ENCODE results near the gene LTBP1. TPM values are rescaled to one million over a fixed set of nuclear protein-coding genes. Genes with fewer than 3 reads are reported as not detected.
"Not testable (repeated sequence)": the region's sequence is repeated elsewhere in the genome, so short reads cannot be mapped to it uniquely, and the experiment has no call there.

The LTBP1 gene
- total RNA-seq, 2 experiments from 2014 or later: 0.18 TPM; not detected in 1

DNA sequence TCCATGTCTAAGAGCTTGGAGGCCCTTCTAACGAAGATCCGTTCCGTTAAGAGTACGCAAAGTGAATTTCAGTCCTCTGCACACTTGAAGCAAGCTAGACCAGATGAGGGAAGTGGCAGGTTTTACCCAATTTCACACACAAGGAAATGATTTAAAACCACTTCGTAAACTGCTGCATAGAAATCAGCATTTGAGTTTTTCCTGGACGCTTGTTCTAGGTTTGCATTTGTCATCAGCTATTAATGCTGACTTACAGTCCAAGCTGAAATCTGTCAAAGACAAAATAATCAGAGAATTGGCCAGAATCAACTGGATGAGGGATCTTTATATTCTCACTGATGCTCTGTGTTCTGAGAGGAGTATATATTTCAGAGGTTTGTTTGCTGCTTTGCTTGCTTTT lies 412.1 kb downstream of the LTBP1 start:
- DNase-seq (no peak), ATAC-seq (no peak)
- TF ChIP-seq CTCF (IDR thresholded peaks at IDR 0.05): no peak
- intact Hi-C loops (cut with micrococcal nuclease): no loop called here
- Mint-ChIP-seq H3K27ac (no peak overlapping the region), H3K9me3 (peaks cover 12% of the 10 kb centered on the region), H3K4me1 (ENCODE audit: low read depth) (no peaks in the 10 kb centered on the region), H3K27me3 (no peaks in the 10 kb centered on the region), H3K4me3 (no peak overlapping the region), H3K36me3 (ENCODE audit: low read depth) (peaks cover 9% of the 10 kb centered on the region)
- CTCF ChIA-PET: interaction anchor here (1.2 to 1.5 kb wide), 3 partner anchors 12 to 21 kb away, joined by 3 to 8 read pairs (median 4); no protein-coding TSS in a partner anchor
- POLR2A ChIA-PET: no interaction called here

GRCh38 chr2:33363325-33364298 lies 416.9 kb downstream of the LTBP1 start:
- ChIA-PET CTCF (interaction anchor here (0.8 kb wide), 1 partner anchor 9 kb away, joined by 5 read pairs; no protein-coding TSS in a partner anchor), POLR2A (no interaction called here)
- peaks cover 2% of the 10 kb centered on the region for H3K27me3 Mint-ChIP-seq
- no peak for TF ChIP-seq CTCF (IDR thresholded peaks at IDR 0.05)
- no peak overlapping the region for H3K27ac Mint-ChIP-seq
- no peaks in the 10 kb centered on the region for H3K36me3 Mint-ChIP-seq (ENCODE audit: low read depth)
- DNase-seq (no peak), ATAC-seq (no peak)
- no peak overlapping the region for H3K4me3 Mint-ChIP-seq
- intact Hi-C loops (cut with micrococcal nuclease): no loop called here
- H3K4me1 Mint-ChIP-seq (ENCODE audit: low read depth): no peaks in the 10 kb centered on the region
- H3K9me3 Mint-ChIP-seq: no peaks in the 10 kb centered on the region

GRCh38 chr2:33365264-33365970 lies 418.7 kb downstream of the LTBP1 start:
- no peak overlapping the region for H3K4me3 Mint-ChIP-seq
- ChIA-PET POLR2A (no interaction called here), CTCF (interaction anchor here (1.0 to 1.8 kb wide), 3 partner anchors 8 to 30 kb away, joined by 3 to 7 read pairs (median 3); no protein-coding TSS in a partner anchor)
- intact Hi-C loops (cut with micrococcal nuclease): no loop called here
- no peaks in the 10 kb centered on the region for H3K4me1 Mint-ChIP-seq (ENCODE audit: low read depth)
- H3K9me3 Mint-ChIP-seq: no peaks in the 10 kb centered on the region
- TF ChIP-seq CTCF (IDR thresholded peaks at IDR 0.05): no peak
- no peak overlapping the region for H3K27ac Mint-ChIP-seq
- H3K27me3 Mint-ChIP-seq: peaks cover 2% of the 10 kb centered on the region
- no peak for ATAC-seq
- H3K36me3 Mint-ChIP-seq (ENCODE audit: low read depth): no peaks in the 10 kb centered on the region
- no peak for DNase-seq

- ChIA-PET CTCF (interaction anchor here (1.0 to 1.8 kb wide), 4 partner anchors 9 to 29 kb away, joined by 3 to 7 read pairs (median 3); no protein-coding TSS in a partner anchor), POLR2A (no interaction called here)
- ATAC-seq (no peak), DNase-seq (no peak)
- Mint-ChIP-seq H3K27ac (no peak overlapping the region), H3K9me3 (no peaks in the 10 kb centered on the region), H3K4me3 (no peak overlapping the region), H3K27me3 (peaks cover 2% of the 10 kb centered on the region), H3K4me1 (ENCODE audit: low read depth) (no peaks in the 10 kb centered on the region), H3K36me3 (ENCODE audit: low read depth) (no peaks in the 10 kb centered on the region)
- no peak for TF ChIP-seq CTCF (IDR thresholded peaks at IDR 0.05)
- intact Hi-C loops (cut with micrococcal nuclease): no loop called here
Observed at GRCh38 chr2:33366473-33366872, 419.7 kb downstream of the LTBP1 start.

GRCh38 chr2:33368524-33368923 lies 421.8 kb downstream of the LTBP1 start:
- H3K36me3 Mint-ChIP-seq (ENCODE audit: low read depth); H3K27ac Mint-ChIP-seq; DNase-seq; H3K4me3 Mint-ChIP-seq; POLR2A ChIA-PET; ATAC-seq; H3K27me3 Mint-ChIP-seq; H3K4me1 Mint-ChIP-seq (ENCODE audit: low read depth); intact Hi-C loops (cut with micrococcal nuclease); H3K9me3 Mint-ChIP-seq; CTCF ChIA-PET: not testable (repeated sequence)
